A549 (cell line): ENCODE results near the gene RAB23. TPM values are rescaled to one million over a fixed set of nuclear protein-coding genes. Genes with fewer than 3 reads are reported as not detected.

ENCODE experiments used
- ATAC-seq, 2 experiments: fragments of 200-7000 bp in 1 of 2; fragments of >200 bp in 1 of 2; cut with Nextera tagmentation in 1 of 2; cut with Tn5 transposase in 1 of 2; 3 replicates each; pipeline versions ENCODE4 v1.8.0 to v1.9.1; 2018 to 2020; ENCODE audit warnings: mild to moderate bottlenecking in 1 of 2, moderate library complexity in 1 of 2
- CTCF ChIA-PET: fragments of 300-600 bp; sonication (Branson Sonifier 250); formaldehyde crosslinking; extraction: SDS; loops from one replicate; lab custom pipeline; 2021; ENCODE audit warnings: antibody characterized with exemption, inconsistent platforms; lab: Yijun Ruan, JAX
- POLR2A ChIA-PET: fragments of 350-600 bp; formaldehyde crosslinking; extraction: SDS; loops from one replicate; lab custom pipeline; 2021; ENCODE audit warnings: antibody characterized with exemption, inconsistent platforms; lab: Yijun Ruan, JAX
- DNase-seq, 2 experiments: peaks; one replicate each; pipeline versions ENCODE4 v3.0.0 to v3.0.0-alpha.2; 2011 to 2016; ENCODE audit warnings: low read depth in 1 of 2, low spot score in 1 of 2
- FAIRE-seq: peaks from 2 replicates; lab custom pipeline; 2011; peaks lifted over from hg19 to GRCh38; lab: Jason Lieb, UNC
- H3K27ac ChIP-seq, 2 experiments: fragments of >200 bp; sonication (Bioruptor Twin); formaldehyde crosslinking; 3 replicates each; pipeline ENCODE4 v1.5.1; 2016 to 2017
- H3K4me1 ChIP-seq: fragments of >200 bp; sonication (Bioruptor Twin); formaldehyde crosslinking; 3 replicates; pipeline ENCODE4 v1.6.1; 2016
- H3K4me2 ChIP-seq: fragments of >200 bp; sonication (Bioruptor Twin); formaldehyde crosslinking; 3 replicates; pipeline ENCODE4 v1.6.1; 2016
- H3K4me3 ChIP-seq: fragments of >200 bp; sonication (Bioruptor Twin); formaldehyde crosslinking; 3 replicates; pipeline ENCODE4 v1.5.1; 2016
- H3K9me3 ChIP-seq: fragments of >200 bp; sonication (Bioruptor Twin); formaldehyde crosslinking; 3 replicates; pipeline ENCODE4 v1.6.1; 2016
- BCL3 ChIP-seq: fragments of >200 bp; sonication (Bioruptor Twin); formaldehyde crosslinking; IDR thresholded peaks from 3 replicates; pipeline ENCODE4 v1.6.1; 2016
- CBX2 ChIP-seq: fragments of 200-600 bp; sonication (generic); IDR thresholded peaks from 2 replicates; pipeline ENCODE4 v1.6.1; 2016; ENCODE audit warnings: low read depth, mild to moderate bottlenecking, borderline replicate concordance
- CHD4 ChIP-seq: fragments of 200-600 bp; sonication (generic); IDR thresholded peaks from 2 replicates; pipeline ENCODE4 v1.6.1; 2016; ENCODE audit warnings: antibody characterized with exemption, mild to moderate bottlenecking, borderline replicate concordance
- CTCF ChIP-seq: fragments of >200 bp; sonication (Bioruptor Twin); formaldehyde crosslinking; IDR thresholded peaks from 3 replicates; pipeline ENCODE4 v1.5.1; 2016
- E2F6 ChIP-seq: IDR thresholded peaks from 2 replicates; pipeline ENCODE4 v1.6.1; 2012; ENCODE audit warnings: low read depth, borderline replicate concordance
- EHMT2 ChIP-seq: fragments of 200-600 bp; sonication (generic); IDR thresholded peaks from 2 replicates; pipeline ENCODE4 v1.6.1; 2016; ENCODE audit warnings: antibody characterized with exemption, low read depth, mild to moderate bottlenecking, moderate library complexity
- HES2 ChIP-seq: fragments of >200 bp; sonication (Bioruptor Twin); formaldehyde crosslinking; IDR thresholded peaks from 2 replicates; pipeline ENCODE4 v1.6.1; 2016
- HEYL ChIP-seq: fragments of 250-450 bp; sonication (Bioruptor Pico); IDR thresholded peaks from 2 replicates; pipeline ENCODE4 v1.8.0; 2021; ENCODE audit warnings: mild to moderate bottlenecking, moderate library complexity
- HOXB13 ChIP-seq: fragments of 250-450 bp; sonication (Bioruptor Pico); IDR thresholded peaks from 2 replicates; pipeline ENCODE4 v1.5.0; 2020; ENCODE audit warnings: low read depth, mild to moderate bottlenecking, moderate library complexity
- HOXB5 ChIP-seq: fragments of 250-450 bp; sonication (Bioruptor Pico); IDR thresholded peaks from 2 replicates; pipeline ENCODE4 v1.5.0; 2020; ENCODE audit warnings: mild to moderate bottlenecking, moderate library complexity
- JUNB ChIP-seq: fragments of >200 bp; sonication (Bioruptor Twin); formaldehyde crosslinking; IDR thresholded peaks from 2 replicates; pipeline ENCODE4 v1.6.1; 2016
- KDM1A ChIP-seq: fragments of 200-600 bp; sonication (generic); IDR thresholded peaks from 2 replicates; pipeline ENCODE4 v1.6.1; 2016; ENCODE audit warnings: low read depth, mild to moderate bottlenecking
- PHF8 ChIP-seq: fragments of 200-600 bp; sonication (generic); IDR thresholded peaks from 2 replicates; pipeline ENCODE4 v1.6.1; 2016; ENCODE audit warnings: low read depth, mild to moderate bottlenecking, antibody characterized with exemption, moderate library complexity, borderline replicate concordance
- POLR2AphosphoS2 ChIP-seq: conservative IDR thresholded peaks from 2 replicates; pipeline ENCODE4 v1.6.1; 2012; ENCODE audit warnings: low read length, improper control_type of control experiment, inconsistent platforms
- RAD21 ChIP-seq, 2 experiments: fragments of >200 bp in 1 of 2; sonication (Bioruptor Twin) in 1 of 2; formaldehyde crosslinking in 1 of 2; IDR thresholded peaks in 1 of 2; conservative IDR thresholded peaks in 1 of 2; 2 replicates in 1 of 2; 3 replicates in 1 of 2; pipeline ENCODE4 v1.6.1; 2012 to 2018; ENCODE audit warnings: inconsistent platforms in 1 of 2
- RARB ChIP-seq: fragments of 250-450 bp; sonication (Bioruptor Pico); IDR thresholded peaks from 2 replicates; pipeline ENCODE4 v1.8.0; 2021; ENCODE audit warnings: mild to moderate bottlenecking, moderate library complexity
- RNF2 ChIP-seq: fragments of 200-600 bp; sonication (generic); IDR thresholded peaks from 2 replicates; pipeline ENCODE4 v1.6.1; 2016; ENCODE audit warnings: low read depth, mild to moderate bottlenecking, antibody characterized with exemption, moderate library complexity, borderline replicate concordance
- SREBF2 ChIP-seq: fragments of 450-650 bp; IDR thresholded peaks from 2 replicates; pipeline ENCODE4 v1.6.1; 2014; ENCODE audit warnings: mild to moderate bottlenecking, moderate library complexity
- TFCP2L1 ChIP-seq: fragments of 250-450 bp; sonication (Bioruptor Pico); IDR thresholded peaks from 2 replicates; pipeline ENCODE4 v1.5.0; 2021; ENCODE audit warnings: mild to moderate bottlenecking
- TP53 ChIP-seq: fragments of 250-450 bp; sonication (Bioruptor Pico); IDR thresholded peaks from 2 replicates; pipeline ENCODE4 v1.5.0; 2021; ENCODE audit warnings: mild to moderate bottlenecking, moderate library complexity
- USF2 ChIP-seq: fragments of 450-650 bp; IDR thresholded peaks from 2 replicates; pipeline ENCODE4 v1.6.1; 2014; ENCODE audit warnings: antibody characterized with exemption
- ZFP36 ChIP-seq: fragments of 450-650 bp; IDR thresholded peaks from 2 replicates; pipeline ENCODE4 v1.6.1; 2014; ENCODE audit warnings: borderline replicate concordance; ENCODE audit not compliant: partially characterized antibody
- ZSCAN20 ChIP-seq: fragments of 250-450 bp; sonication (Bioruptor Pico); IDR thresholded peaks from 2 replicates; pipeline ENCODE4 v1.8.0; 2022; ENCODE audit warnings: mild to moderate bottlenecking, moderate library complexity
- WGBS: methylation state at CpG from one replicate; pipeline ENCODE4 v1.1.6; 2017; ENCODE audit errors: missing lambda C conversion rate; 5-methylcytosine and 5-hydroxymethylcytosine counted together
- polyA plus RNA-seq, 4 experiments: library from polyadenylated mRNA; depleted of rRNA in 3 of 4; stranded (reverse); fragments of >200 nt; fragmentation: RNase III in 1 of 4; extraction: RNeasy Plus Mini Kit Qiagen cat#74134 plus additional on column Dnase treatment in 1 of 4; gene quantifications; 2 replicates in 3 of 4; 3 replicates in 1 of 4; pipeline ENCODE4 v1.2.3, GENCODE V29; 2011 to 2017

RAB23 gene
- polyA plus RNA-seq, 2 of the 4 experiments (the other 2 are of a cell fraction), result 8.6 to 21.5 TPM

GRCh38 chr6:57261926-57262325 lies 39.8 kb upstream of the RAB23 start (continued):
- TF ChIP-seq SREBF2 (no peak), RAD21 (conservative IDR thresholded peaks at IDR 0.05 in 1 of 2, IDR thresholded peaks at IDR 0.05 in 1 of 2) (no peak), KDM1A (no peak), ZFP36 (no peak)

- FAIRE-seq (no peak), ATAC-seq (no peak), DNase-seq (no peak)
- POLR2A ChIA-PET, result no interaction called here
- 75% methylated on average over 2 of the region's 2 CpGs for WGBS
- no peaks in the 10 kb centered on the region for H3K4me1 ChIP-seq
- H3K4me2 ChIP-seq, result no peak overlapping the region
- CTCF ChIA-PET, result no interaction called here
- no peak overlapping the region for H3K4me3 ChIP-seq
- TF ChIP-seq RNF2 (no peak), BCL3 (no peak), TP53 (CRISPR knock-in tag) (no peak), HES2 (no peak), HEYL (CRISPR knock-in tag) (no peak), CTCF (no peak), TFCP2L1 (CRISPR knock-in tag) (no peak), USF2 (no peak), CBX2 (no peak), JUNB (no peak), ZSCAN20 (CRISPR knock-in tag) (no peak), CHD4 (no peak), HOXB13 (CRISPR knock-in tag) (no peak), RARB (CRISPR knock-in tag) (no peak), E2F6 (no peak), PHF8 (no peak), POLR2AphosphoS2 (no peak), ZFP36 (no peak), HOXB5 (CRISPR knock-in tag) (no peak), EHMT2 (no peak)
- H3K9me3 ChIP-seq, result no peaks in the 10 kb centered on the region
- H3K27ac ChIP-seq, result no peak overlapping the region
Observed at GRCh38 chr6:57259064-57259463, 37.0 kb upstream of the RAB23 start.
